Tibial nerve (tissue), 4 donors: ENCODE measurements around the gene SEC63. TPM values are rescaled to one million over a fixed set of nuclear protein-coding genes. Genes with fewer than 3 reads are reported as not detected.

Experiments
- DNase-seq, 2 donors: peaks; one replicate each; pipeline ENCODE4 v3.0.0-alpha.2; 2019; ENCODE audit warnings: low spot score in 2 of 2
- H3K27ac ChIP-seq, 4 donors: fragments of 200-600 bp; sonication (generic) in 3 of 4; one replicate each; pipeline ENCODE4 v1.5.1; 2017 to 2019; ENCODE audit warnings: mild to moderate bottlenecking in 1 of 4
- H3K27me3 ChIP-seq, 2 donors: fragments of 200-600 bp; sonication (generic) in 1 of 2; one replicate each; pipeline versions ENCODE4 v1.5.1 to v1.6.0; 2017 to 2019
- H3K36me3 ChIP-seq, 3 donors: fragments of 200-600 bp; sonication (generic); one replicate each; pipeline ENCODE4 v1.5.1; 2018 to 2019
- H3K4me1 ChIP-seq, 4 donors: fragments of 200-600 bp; sonication (generic) in 3 of 4; one replicate each; pipeline ENCODE4 v1.5.1; 2017 to 2019
- H3K4me3 ChIP-seq, 4 donors: fragments of 200-600 bp; sonication (generic) in 3 of 4; one replicate each; pipeline ENCODE4 v1.5.1; 2017 to 2019; ENCODE audit warnings: mild to moderate bottlenecking in 1 of 4, moderate library complexity in 1 of 4
- H3K9me3 ChIP-seq, 4 donors: fragments of 200-600 bp; sonication (generic) in 3 of 4; one replicate each; pipeline ENCODE4 v1.5.1; 2017 to 2019
- CTCF ChIP-seq, 5 experiments: fragments of 200-600 bp in 3 of 5; fragments of 450-650 bp in 2 of 5; sonication (generic) in 3 of 5; IDR thresholded peaks; one replicate each; pipeline ENCODE4 v1.5.1; 2016 to 2019; ENCODE audit warnings: antibody characterized with exemption in 5 of 5, mild to moderate bottlenecking in 3 of 5, moderate library complexity in 2 of 5
- EP300 ChIP-seq, 2 donors: sonication (generic); formaldehyde crosslinking; IDR thresholded peaks; one replicate each; pipeline ENCODE4 v1.6.1; 2017; ENCODE audit warnings: antibody characterized with exemption in 2 of 2, mild to moderate bottlenecking in 1 of 2
- POLR2A ChIP-seq, 2 donors: fragments of 450-650 bp; IDR thresholded peaks; one replicate each; pipeline ENCODE4 v1.6.1; 2017; ENCODE audit warnings: antibody characterized with exemption in 2 of 2, mild to moderate bottlenecking in 2 of 2, moderate library complexity in 2 of 2
- WGBS, 2 donors: methylation state at CpG; one replicate each; pipeline ENCODE4 v1.1.5; 2018; 5-methylcytosine and 5-hydroxymethylcytosine counted together
- total RNA-seq, 4 donors: library from RNA; depleted of rRNA; stranded (reverse); fragments of >200 nt; gene quantifications; one replicate each; pipeline ENCODE4 v1.1.0, GENCODE V29; 2016

The SEC63 gene
- total RNA-seq, 4 donors from 2014 or later = 32.6 to 84.0 (median 44.5) TPM

- H3K9me3 ChIP-seq = no peaks in the 10 kb centered on the region
- no peak overlapping the region for H3K27ac ChIP-seq
- H3K27me3 ChIP-seq = no peaks in the 10 kb centered on the region
- TF ChIP-seq CTCF (IDR thresholded peaks at IDR 0.05) = no peak
- TF ChIP-seq EP300 (IDR thresholded peaks at IDR 0.05) = no peak
- TF ChIP-seq POLR2A (IDR thresholded peaks at IDR 0.05) = no peak
- H3K36me3 ChIP-seq = no peaks in the 10 kb centered on the region
- WGBS, 2 donors = 73 to 74% methylated on average over 8 of the region's 8 CpGs
- H3K4me3 ChIP-seq = no peak overlapping the region
- no peak for DNase-seq
- H3K4me1 ChIP-seq = no peaks in the 10 kb centered on the region
These were observed 14.5 kb upstream of the SEC63 start for GRCh38 chr6:107972413-107973096.

DNA sequence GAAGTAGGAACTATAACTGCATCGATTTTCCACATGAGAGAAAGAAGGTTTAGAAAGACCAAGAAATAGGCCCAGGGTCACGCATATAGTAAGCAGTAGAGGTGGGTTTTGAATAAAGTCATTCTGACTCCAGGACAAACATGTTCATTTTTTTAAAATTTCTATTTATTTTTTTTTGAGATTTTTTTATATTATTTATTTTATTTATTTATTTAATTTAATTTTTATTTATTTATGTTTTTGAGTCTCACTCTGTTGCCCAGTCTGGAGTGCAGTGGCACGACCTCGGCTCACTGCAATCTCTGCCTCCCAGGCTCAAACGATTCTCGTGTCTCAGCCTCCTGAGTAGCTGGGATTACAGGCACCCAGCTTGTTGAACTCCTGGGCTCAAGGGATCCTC lies 13.2 kb upstream of the SEC63 start:
- Histone ChIP-seq H3K4me3 (no peak overlapping the region), H3K9me3 (no peaks in the 10 kb centered on the region), H3K4me1 (no peaks in the 10 kb centered on the region), H3K27ac (no peak overlapping the region), H3K27me3 (no peaks in the 10 kb centered on the region), H3K36me3 (no peaks in the 10 kb centered on the region)
- TF ChIP-seq CTCF (IDR thresholded peaks at IDR 0.05) (no peak), POLR2A (IDR thresholded peaks at IDR 0.05) (no peak), EP300 (IDR thresholded peaks at IDR 0.05) (no peak)
- no peak for DNase-seq
- 94 to 96% methylated on average over 6 of the region's 6 CpGs for WGBS, 2 donors

- TF ChIP-seq CTCF (IDR thresholded peaks at IDR 0.05) (no peak), POLR2A (IDR thresholded peaks at IDR 0.05) (no peak), EP300 (IDR thresholded peaks at IDR 0.05) (no peak)
- Histone ChIP-seq H3K36me3 (no peaks in the 10 kb centered on the region), H3K4me1 (no peaks in the 10 kb centered on the region), H3K27me3 (no peaks in the 10 kb centered on the region), H3K4me3 (no peak overlapping the region), H3K9me3 (no peaks in the 10 kb centered on the region), H3K27ac (no peak overlapping the region)
- 86 to 90% methylated on average over 5 of the region's 5 CpGs for WGBS, 2 donors
- no peak for DNase-seq
These were observed 12.2 kb upstream of the SEC63 start for GRCh38 chr6:107970255-107970654.

DNA sequence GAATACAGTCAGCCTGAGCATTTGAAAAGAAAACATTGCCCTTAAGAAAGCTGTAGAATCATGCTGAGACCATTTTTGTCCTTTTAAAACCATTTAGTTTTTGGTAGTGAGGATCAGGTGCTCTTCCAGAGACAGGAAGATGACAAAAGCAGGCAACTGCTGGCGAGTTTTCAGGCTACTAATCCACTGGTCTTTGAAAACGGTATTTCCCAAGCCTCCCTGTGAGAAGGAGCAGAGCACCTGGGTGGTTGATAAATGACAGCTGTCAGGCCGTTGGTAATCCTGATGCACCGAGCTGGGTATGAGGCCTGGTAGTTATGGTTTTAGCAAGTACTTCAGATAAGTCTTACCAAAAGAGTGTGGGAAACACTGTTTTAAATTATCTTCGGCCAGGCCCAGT lies 10.1 kb upstream of the SEC63 start:
- Histone ChIP-seq H3K27me3 (no peaks in the 10 kb centered on the region), H3K4me3 (no peak overlapping the region), H3K4me1 (no peaks in the 10 kb centered on the region), H3K36me3 (no peaks in the 10 kb centered on the region), H3K9me3 (no peaks in the 10 kb centered on the region), H3K27ac (no peak overlapping the region)
- DNase-seq = no peak
- no peak for TF ChIP-seq EP300 (IDR thresholded peaks at IDR 0.05)
- TF ChIP-seq POLR2A (IDR thresholded peaks at IDR 0.05) = no peak
- no peak for TF ChIP-seq CTCF (IDR thresholded peaks at IDR 0.05)
- 75 to 82% methylated on average over 5 of the region's 5 CpGs for WGBS, 2 donors

- Histone ChIP-seq H3K4me3 (no peak overlapping the region), H3K36me3 (no peaks in the 10 kb centered on the region), H3K27ac (no peak overlapping the region), H3K27me3 (no peaks in the 10 kb centered on the region), H3K9me3 (no peaks in the 10 kb centered on the region), H3K4me1 (no peaks in the 10 kb centered on the region)
- whole genome bisulfite sequencing, 2 donors = 72 to 84% methylated on average over 4 of the region's 4 CpGs
- DNase-seq = no peak
- TF ChIP-seq CTCF (IDR thresholded peaks at IDR 0.05) = no peak
- TF ChIP-seq EP300 (IDR thresholded peaks at IDR 0.05) = no peak
- TF ChIP-seq POLR2A (IDR thresholded peaks at IDR 0.05) = no peak
These were observed 7.7 kb upstream of the SEC63 start for GRCh38 chr6:107965746-107966145.
